ENCODE measurements around the gene TGFA. TPM values are rescaled to one million over a fixed set of nuclear protein-coding genes. Genes with fewer than 3 reads are reported as not detected.

The TGFA gene
- total RNA-seq, 6 donors from 2014 or later = 4.2 to 19.6 (median 10.7) TPM

DNA sequence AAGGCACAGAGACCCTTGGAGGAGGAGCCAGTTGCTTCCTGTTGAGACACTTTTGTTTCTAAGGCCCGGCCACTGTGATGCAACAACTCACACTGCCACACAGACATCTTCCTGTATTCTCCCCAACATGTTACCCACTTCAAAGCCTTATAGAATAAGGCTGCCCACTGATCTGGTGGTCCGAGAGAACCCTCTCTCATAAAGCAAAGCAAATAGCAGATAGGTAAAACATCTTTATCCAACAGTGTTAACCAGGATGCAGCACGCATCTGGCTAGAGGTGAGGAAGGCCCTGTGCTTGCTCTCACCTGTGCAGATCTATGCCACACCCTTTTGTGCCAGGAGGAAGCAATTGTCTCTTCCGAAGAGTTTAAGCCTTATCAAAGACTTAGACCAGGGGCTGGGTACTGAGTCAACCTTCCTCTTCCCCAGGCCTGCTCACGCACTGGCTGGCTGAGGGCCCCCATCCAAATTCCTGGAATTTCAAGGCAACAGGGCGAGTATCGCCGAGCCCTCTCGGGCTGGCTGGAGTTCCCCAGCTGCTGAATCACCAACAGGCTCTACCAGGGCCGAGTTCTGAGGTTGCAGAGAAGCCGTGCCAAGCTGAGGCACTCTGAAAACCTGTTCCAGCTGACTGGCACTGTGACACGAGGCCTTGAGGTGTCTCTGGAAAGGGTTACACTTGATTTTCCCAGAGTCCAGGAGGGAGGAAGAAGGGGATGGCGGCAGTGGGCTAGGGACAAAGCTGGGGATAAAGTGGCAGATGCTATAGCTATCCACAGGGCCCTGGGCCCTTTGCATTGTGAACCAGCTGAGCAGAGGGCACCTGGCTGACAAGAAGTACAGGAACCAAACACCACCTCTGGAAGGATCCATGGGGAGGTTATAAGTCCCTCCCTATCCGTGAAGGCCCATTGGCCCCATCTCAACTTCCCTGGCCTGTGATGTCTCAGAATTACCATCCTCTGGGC, 29.3 kb downstream of the TGFA start:
- TF ChIP-seq EP300 (IDR thresholded peaks at IDR 0.05) (peak in 1 of 4 donors; percentile 39), POLR2AphosphoS5 (IDR thresholded peaks at IDR 0.05) (peak in 1 of 2 donors; percentile 5), POLR2A (IDR thresholded peaks at IDR 0.05) (no peak)
- TF ChIP-seq, protein P1, sequence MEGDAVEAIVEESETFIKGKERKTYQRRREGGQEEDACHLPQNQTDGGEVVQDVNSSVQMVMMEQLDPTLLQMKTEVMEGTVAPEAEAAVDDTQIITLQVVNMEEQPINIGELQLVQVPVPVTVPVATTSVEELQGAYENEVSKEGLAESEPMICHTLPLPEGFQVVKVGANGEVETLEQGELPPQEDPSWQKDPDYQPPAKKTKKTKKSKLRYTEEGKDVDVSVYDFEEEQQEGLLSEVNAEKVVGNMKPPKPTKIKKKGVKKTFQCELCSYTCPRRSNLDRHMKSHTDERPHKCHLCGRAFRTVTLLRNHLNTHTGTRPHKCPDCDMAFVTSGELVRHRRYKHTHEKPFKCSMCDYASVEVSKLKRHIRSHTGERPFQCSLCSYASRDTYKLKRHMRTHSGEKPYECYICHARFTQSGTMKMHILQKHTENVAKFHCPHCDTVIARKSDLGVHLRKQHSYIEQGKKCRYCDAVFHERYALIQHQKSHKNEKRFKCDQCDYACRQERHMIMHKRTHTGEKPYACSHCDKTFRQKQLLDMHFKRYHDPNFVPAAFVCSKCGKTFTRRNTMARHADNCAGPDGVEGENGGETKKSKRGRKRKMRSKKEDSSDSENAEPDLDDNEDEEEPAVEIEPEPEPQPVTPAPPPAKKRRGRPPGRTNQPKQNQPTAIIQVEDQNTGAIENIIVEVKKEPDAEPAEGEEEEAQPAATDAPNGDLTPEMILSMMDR (IDR thresholded peaks at IDR 0.05) = no peak
- no peaks in the 10 kb centered on the region for H3K27me3 ChIP-seq
- DNase-seq = peak; percentile 33 to 90
- ATAC-seq (ENCODE audit: low FRiP score in 2 of 2) = peak; percentile 67 to 82
- 31 to 43% methylated on average over 12 to 14 of the region's 14 CpGs for WGBS, 2 donors
- H3K4me3 ChIP-seq = no peak overlapping the region
- H3K36me3 ChIP-seq = no peaks in the 10 kb centered on the region
- H3K27ac ChIP-seq = peak overlapping the region; percentile 73 to 81 (median 76)
- H3K9me3 ChIP-seq = no peaks in the 10 kb centered on the region
- peaks cover 10 to 28% (median 25%) of the 10 kb centered on the region in 4 donors for H3K4me1 ChIP-seq

DNA sequence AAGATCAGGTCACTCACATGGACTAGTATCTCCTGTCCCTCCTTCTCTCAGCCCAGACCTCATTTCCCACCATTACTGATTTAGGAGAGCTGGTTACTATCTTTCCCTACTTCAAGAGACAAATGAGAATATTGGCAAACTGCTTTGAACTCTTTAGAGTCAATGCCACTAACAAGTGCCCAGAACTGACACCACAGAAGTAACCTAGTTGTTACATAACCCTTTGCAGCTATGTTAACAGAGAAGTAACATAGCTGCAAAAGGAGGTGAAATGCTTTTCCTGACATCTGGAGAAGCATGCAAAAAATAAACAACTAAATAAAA, 30.0 kb downstream of the TGFA start:
- no peaks in the 10 kb centered on the region for H3K9me3 ChIP-seq
- peak overlapping the region; percentile 73 to 81 (median 76) for H3K27ac ChIP-seq
- TF ChIP-seq POLR2AphosphoS5 (IDR thresholded peaks at IDR 0.05) = no peak
- no peak for TF ChIP-seq POLR2A (IDR thresholded peaks at IDR 0.05)
- TF ChIP-seq, protein P1 (IDR thresholded peaks at IDR 0.05) = no peak
- H3K36me3 ChIP-seq = no peaks in the 10 kb centered on the region
- no peak for ATAC-seq (ENCODE audit: low FRiP score in 2 of 2)
- H3K4me1 ChIP-seq = peaks cover 10 to 28% (median 25%) of the 10 kb centered on the region in 4 donors
- DNase-seq = no peak
- H3K27me3 ChIP-seq = no peaks in the 10 kb centered on the region
- no peak overlapping the region for H3K4me3 ChIP-seq

DNA sequence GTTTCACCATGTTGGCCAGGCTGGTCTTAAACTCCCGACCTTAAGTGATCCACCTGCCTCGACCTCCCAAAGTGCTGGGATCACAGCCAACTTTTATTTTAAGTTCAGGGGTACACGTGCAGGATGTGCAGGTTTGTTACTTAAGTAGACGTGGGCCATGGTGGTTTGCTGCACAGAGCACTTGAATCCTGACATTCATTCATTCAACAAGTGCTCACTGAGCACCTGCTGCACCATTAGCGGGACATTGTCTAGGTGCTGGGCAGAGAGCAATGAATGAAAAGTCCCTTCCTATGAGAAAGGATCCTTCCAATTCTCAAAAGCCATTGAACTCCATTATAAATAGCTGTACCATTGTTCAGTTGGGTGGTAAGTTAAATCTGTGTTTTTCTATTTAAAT, 31.0 kb downstream of the TGFA start:
- Histone ChIP-seq H3K27me3 (no peaks in the 10 kb centered on the region), H3K36me3 (no peaks in the 10 kb centered on the region), H3K4me1 (peaks cover 10 to 28% (median 25%) of the 10 kb centered on the region in 4 donors), H3K4me3 (no peak overlapping the region), H3K27ac (no peak overlapping the region), H3K9me3 (no peaks in the 10 kb centered on the region)
- ATAC-seq (ENCODE audit: low FRiP score in 2 of 2) (no peak), DNase-seq (no peak)
- WGBS, 2 donors = 84 to 88% methylated on average over 5 of the region's 5 CpGs
- TF ChIP-seq, protein P1 (IDR thresholded peaks at IDR 0.05) = no peak
- TF ChIP-seq EP300 (IDR thresholded peaks at IDR 0.05) (no peak), POLR2AphosphoS5 (IDR thresholded peaks at IDR 0.05) (no peak), POLR2A (IDR thresholded peaks at IDR 0.05) (no peak)

DNA sequence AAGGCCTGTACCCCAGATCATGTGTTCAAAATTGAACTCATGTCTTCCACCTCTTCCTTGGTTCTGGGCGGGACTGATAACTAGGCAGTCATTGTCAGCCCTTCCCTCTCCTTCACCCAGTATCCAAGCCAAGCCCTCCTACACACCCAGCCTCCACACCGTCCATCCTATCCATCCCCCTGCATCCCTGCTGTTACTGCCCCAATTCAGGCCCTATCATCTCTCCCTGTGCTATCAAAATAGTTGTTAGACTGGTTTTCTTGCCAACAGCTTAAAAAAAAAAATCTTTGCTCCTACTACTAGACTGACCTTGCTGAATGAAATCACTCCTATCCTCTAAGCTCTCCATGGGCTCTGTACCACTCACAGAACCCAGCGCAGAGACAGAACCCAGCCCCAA, 32.8 kb downstream of the TGFA start:
- TF ChIP-seq POLR2AphosphoS5 (IDR thresholded peaks at IDR 0.05) (no peak), EP300 (IDR thresholded peaks at IDR 0.05) (no peak), POLR2A (IDR thresholded peaks at IDR 0.05) (no peak)
- TF ChIP-seq, protein P1 (IDR thresholded peaks at IDR 0.05) = no peak
- 60 to 83% methylated on average over 3 of the region's 3 CpGs for WGBS, 2 donors
- H3K9me3 ChIP-seq = no peaks in the 10 kb centered on the region
- ATAC-seq (ENCODE audit: low FRiP score in 2 of 2) = no peak
- peaks cover 9 to 34% (median 29%) of the 10 kb centered on the region in 4 donors for H3K4me1 ChIP-seq
- H3K27me3 ChIP-seq = no peaks in the 10 kb centered on the region
- H3K36me3 ChIP-seq = no peaks in the 10 kb centered on the region
- no peak overlapping the region for H3K27ac ChIP-seq
- H3K4me3 ChIP-seq = no peak overlapping the region
- no peak for DNase-seq

Data from upper lobe of left lung (tissue), 6 donors.